SK-N-SH (cell line): ENCODE data around the gene MED27. TPM values are rescaled to one million over a fixed set of nuclear protein-coding genes. Genes with fewer than 3 reads are reported as not detected.

Source experiments
- CTCF ChIA-PET: fragments of 300-600, 350-600 bp; formaldehyde crosslinking; extraction: SDS; loops from one replicate; lab custom pipeline; 2021; lab: Yijun Ruan, JAX
- POLR2A ChIA-PET: fragments of 350-600 bp; sonication (Branson Sonifier 250); formaldehyde crosslinking; extraction: SDS; loops from one replicate; lab custom pipeline; 2020; ENCODE audit warnings: antibody characterized with exemption, inconsistent platforms; lab: Yijun Ruan, JAX
- DNase-seq: peaks from one replicate; pipeline ENCODE4 v3.0.0; 2012
- H2AFZ ChIP-seq: fragments of 200-600 bp; sonication (generic); 2 replicates; pipeline ENCODE4 v1.8.1; 2016; ENCODE audit warnings: antibody characterized with exemption, mild to moderate bottlenecking, low read depth
- H3F3A ChIP-seq: fragments of 200-600 bp; sonication (generic); replicated peaks from 2 replicates; pipeline ENCODE3; 2016; ENCODE audit warnings: antibody characterized with exemption, mild to moderate bottlenecking; ENCODE audit not compliant: insufficient read depth
- H3K27ac ChIP-seq, 2 experiments: fragments of 200-500 bp in 1 of 2; fragments of 200-600 bp in 1 of 2; sonication (Bioruptor generic) in 1 of 2; sonication (generic), shearing (Covaris generic) in 1 of 2; 2 replicates each; pipeline versions ENCODE4 v1.5.1 to v1.6.1; 2014 to 2016; ENCODE audit warnings: low read depth in 2 of 2, inconsistent platforms in 1 of 2, low read length in 1 of 2, mild to moderate bottlenecking in 1 of 2, mixed read lengths in 1 of 2
- H3K27me3 ChIP-seq: fragments of 200-600 bp; sonication (generic), shearing (Covaris generic); 2 replicates; pipeline ENCODE4 v1.6.1; 2016; ENCODE audit warnings: mixed run types; ENCODE audit not compliant: insufficient read depth
- H3K36me3 ChIP-seq, 2 experiments: fragments of 200-500 bp in 1 of 2; fragments of 200-600 bp in 1 of 2; sonication (Bioruptor generic) in 1 of 2; sonication (generic) in 1 of 2; replicated peaks in 1 of 2; 2 replicates each; pipeline versions ENCODE3 to v1.5.1; 2014 to 2016; ENCODE audit warnings: low read length in 1 of 2, mild to moderate bottlenecking in 1 of 2; ENCODE audit not compliant: insufficient read depth in 2 of 2, control insufficient read depth in 1 of 2
- H3K4me1 ChIP-seq, 2 experiments: fragments of 200-500 bp in 1 of 2; fragments of 200-600 bp in 1 of 2; sonication (Bioruptor generic) in 1 of 2; sonication (generic), shearing (Covaris generic) in 1 of 2; 2 replicates each; pipeline versions ENCODE4 v1.5.1 to v1.6.1; 2014 to 2016; ENCODE audit warnings: low read depth in 1 of 2, low read length in 1 of 2, mixed run types in 1 of 2; ENCODE audit not compliant: insufficient read depth in 2 of 2, control insufficient read depth in 1 of 2
- H3K4me2 ChIP-seq: fragments of 200-600 bp; sonication (generic), shearing (Covaris generic); 2 replicates; pipeline ENCODE4 v1.6.1; 2017; ENCODE audit warnings: mixed run types
- H3K4me3 ChIP-seq, 2 experiments: fragments of 200-500 bp in 1 of 2; fragments of 200-600 bp in 1 of 2; sonication (Bioruptor generic) in 1 of 2; sonication (generic), shearing (Covaris generic) in 1 of 2; 2 replicates each; pipeline versions ENCODE4 v1.5.1 to v1.8.1; 2014 to 2016; ENCODE audit warnings: low read depth in 2 of 2, inconsistent platforms in 1 of 2, low read length in 1 of 2, mild to moderate bottlenecking in 1 of 2, mixed read lengths in 1 of 2, moderate library complexity in 1 of 2
- H3K79me2 ChIP-seq: fragments of 200-600 bp; sonication (generic); 2 replicates; pipeline ENCODE4 v1.8.1; 2017; ENCODE audit warnings: mild to moderate bottlenecking; ENCODE audit not compliant: insufficient read depth
- H3K9ac ChIP-seq: fragments of 200-600 bp; sonication (generic); 2 replicates; pipeline ENCODE4 v1.6.1; 2017; ENCODE audit warnings: mixed run types
- H3K9me2 ChIP-seq: fragments of 200-600 bp; sonication (generic); 2 replicates; pipeline ENCODE4 v1.6.1; 2017; ENCODE audit warnings: mixed run types
- H3K9me3 ChIP-seq: fragments of 200-600 bp; sonication (generic); 2 replicates; pipeline ENCODE4 v1.6.1; 2017; ENCODE audit warnings: mixed run types, mild to moderate bottlenecking, moderate library complexity
- H4K20me1 ChIP-seq: fragments of 200-600 bp; sonication (generic); 2 replicates; pipeline ENCODE4 v1.6.1; 2017; ENCODE audit warnings: mild to moderate bottlenecking, mixed run types; ENCODE audit not compliant: insufficient read depth
- ELF1 ChIP-seq: IDR thresholded peaks from 2 replicates; pipeline ENCODE4 v1.4.0; 2012
- FOSL2 ChIP-seq: IDR thresholded peaks from 2 replicates; pipeline ENCODE4 v1.4.0; 2012; ENCODE audit warnings: low read depth, mild to moderate bottlenecking, moderate library complexity, borderline replicate concordance
- GATA2 ChIP-seq: sonication (generic); formaldehyde crosslinking; IDR thresholded peaks from 2 replicates; pipeline ENCODE4 v1.5.0; 2020; ENCODE audit warnings: mild to moderate bottlenecking, missing genetic modification reagents
- IRF3 ChIP-seq: fragments of 150-350 bp; IDR thresholded peaks from 2 replicates; pipeline ENCODE4 v1.6.1; 2016; ENCODE audit warnings: mild to moderate bottlenecking, low read depth, low read length
- JUND ChIP-seq: IDR thresholded peaks from 2 replicates; pipeline ENCODE4 v1.4.0; 2012
- MXI1 ChIP-seq: IDR thresholded peaks from 2 replicates; pipeline ENCODE4 v1.6.1; 2012; ENCODE audit warnings: mild to moderate bottlenecking, low read depth, low read length, improper control_type of control experiment
- NRF1 ChIP-seq: IDR thresholded peaks from 2 replicates; pipeline ENCODE4 v1.6.1; 2012; ENCODE audit warnings: low read depth, mild to moderate bottlenecking, low read length
- POLR2AphosphoS5 ChIP-seq: IDR thresholded peaks from 2 replicates; pipeline ENCODE4 v1.6.1; 2012; ENCODE audit warnings: low read depth, low read length
- RAD21 ChIP-seq: IDR thresholded peaks from 2 replicates; pipeline ENCODE4 v1.6.1; 2012; ENCODE audit warnings: mild to moderate bottlenecking, low read length
- REST ChIP-seq: IDR thresholded peaks from 2 replicates; pipeline ENCODE4 v1.6.1; 2012; ENCODE audit warnings: mild to moderate bottlenecking, low read depth, low read length, moderate library complexity
- RFX5 ChIP-seq: IDR thresholded peaks from 2 replicates; pipeline ENCODE4 v1.6.1; 2012; ENCODE audit warnings: mild to moderate bottlenecking, improper control_type of control experiment, low read length
- SIN3A ChIP-seq: IDR thresholded peaks from 2 replicates; pipeline ENCODE4 v1.6.1; 2012; ENCODE audit warnings: low read depth, mild to moderate bottlenecking, low read length, moderate library complexity, borderline replicate concordance
- SMC3 ChIP-seq: IDR thresholded peaks from 2 replicates; pipeline ENCODE4 v1.6.1; 2012; ENCODE audit warnings: low read depth, low read length, improper control_type of control experiment
- TAF1 ChIP-seq: IDR thresholded peaks from 2 replicates; pipeline ENCODE4 v1.6.1; 2012; ENCODE audit warnings: low read depth, mild to moderate bottlenecking, low read length, moderate library complexity, borderline replicate concordance
- TEAD4 ChIP-seq: IDR thresholded peaks from 2 replicates; pipeline ENCODE4 v1.4.0; 2012; ENCODE audit warnings: mild to moderate bottlenecking, borderline replicate concordance; ENCODE audit not compliant: insufficient read depth
- USF2 ChIP-seq: fragments of 150-350 bp; IDR thresholded peaks from 2 replicates; pipeline ENCODE4 v1.6.1; 2017; ENCODE audit warnings: antibody characterized with exemption, low read length, low read depth, borderline replicate concordance
- WGBS: methylation state at CpG from one replicate; pipeline ENCODE4 v1.1.6; 2017; ENCODE audit warnings: low lambda C conversion rate; 5-methylcytosine and 5-hydroxymethylcytosine counted together
- polyA plus RNA-seq, 3 experiments: library from polyadenylated mRNA; depleted of rRNA; stranded (reverse); fragments of >200 nt; gene quantifications; 2 replicates each; pipeline ENCODE4 v1.2.3, GENCODE V29; 2012
- TF ChIP-seq, protein P1 (sequence below): IDR thresholded peaks from 2 replicates; pipeline ENCODE4 v1.4.0; 2012; ENCODE audit warnings: low read depth, borderline replicate concordance
- TF ChIP-seq, protein P2 (sequence below): IDR thresholded peaks from 2 replicates; pipeline ENCODE4 v1.4.0; 2012; ENCODE audit warnings: low read depth
- TF ChIP-seq, protein P3 (sequence below): fragments of 200-600 bp; sonication (generic); IDR thresholded peaks from 2 replicates; pipeline ENCODE4 v1.6.1; 2017; ENCODE audit warnings: antibody characterized with exemption, mild to moderate bottlenecking, moderate library complexity
- TF ChIP-seq, protein P4 (sequence below): IDR thresholded peaks from 2 replicates; pipeline ENCODE4 v1.4.0; 2012; ENCODE audit warnings: low read depth, borderline replicate concordance

Gene MED27
- polyA plus RNA-seq, 1 of the 3 experiments (the other 2 are of a cell fraction), result 35.0 TPM

GRCh38 chr9:131982671-131983239 lies 96.9 kb downstream of the MED27 start:
- no peaks in the 10 kb centered on the region for H3K9me2 ChIP-seq
- H3K79me2 ChIP-seq, result no peaks in the 10 kb centered on the region
- H2AFZ ChIP-seq, result no peak overlapping the region
- H3K9me3 ChIP-seq, result no peaks in the 10 kb centered on the region
- no peaks in the 10 kb centered on the region for H3K27me3 ChIP-seq
- no peak overlapping the region for H3K9ac ChIP-seq
- WGBS, result 81% methylated on average over 5 of the region's 5 CpGs
- POLR2A ChIA-PET, result no interaction called here
- H3F3A ChIP-seq, result no peaks in the 10 kb centered on the region
- TF ChIP-seq RFX5 (no peak), JUND (no peak), SMC3 (no peak), RAD21 (no peak), TEAD4 (no peak), GATA2 (CRISPR knock-in tag) (no peak), FOSL2 (no peak), SIN3A (no peak), REST (no peak), NRF1 (no peak), TAF1 (no peak), USF2 (no peak), MXI1 (no peak), IRF3 (no peak), ELF1 (no peak), POLR2AphosphoS5 (no peak)
- TF ChIP-seq, protein P1, sequence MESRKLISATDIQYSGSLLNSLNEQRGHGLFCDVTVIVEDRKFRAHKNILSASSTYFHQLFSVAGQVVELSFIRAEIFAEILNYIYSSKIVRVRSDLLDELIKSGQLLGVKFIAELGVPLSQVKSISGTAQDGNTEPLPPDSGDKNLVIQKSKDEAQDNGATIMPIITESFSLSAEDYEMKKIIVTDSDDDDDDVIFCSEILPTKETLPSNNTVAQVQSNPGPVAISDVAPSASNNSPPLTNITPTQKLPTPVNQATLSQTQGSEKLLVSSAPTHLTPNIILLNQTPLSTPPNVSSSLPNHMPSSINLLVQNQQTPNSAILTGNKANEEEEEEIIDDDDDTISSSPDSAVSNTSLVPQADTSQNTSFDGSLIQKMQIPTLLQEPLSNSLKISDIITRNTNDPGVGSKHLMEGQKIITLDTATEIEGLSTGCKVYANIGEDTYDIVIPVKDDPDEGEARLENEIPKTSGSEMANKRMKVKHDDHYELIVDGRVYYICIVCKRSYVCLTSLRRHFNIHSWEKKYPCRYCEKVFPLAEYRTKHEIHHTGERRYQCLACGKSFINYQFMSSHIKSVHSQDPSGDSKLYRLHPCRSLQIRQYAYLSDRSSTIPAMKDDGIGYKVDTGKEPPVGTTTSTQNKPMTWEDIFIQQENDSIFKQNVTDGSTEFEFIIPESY, result no peak
- TF ChIP-seq, protein P2, sequence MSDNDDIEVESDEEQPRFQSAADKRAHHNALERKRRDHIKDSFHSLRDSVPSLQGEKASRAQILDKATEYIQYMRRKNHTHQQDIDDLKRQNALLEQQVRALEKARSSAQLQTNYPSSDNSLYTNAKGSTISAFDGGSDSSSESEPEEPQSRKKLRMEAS, result no peak
- TF ChIP-seq, protein P3, sequence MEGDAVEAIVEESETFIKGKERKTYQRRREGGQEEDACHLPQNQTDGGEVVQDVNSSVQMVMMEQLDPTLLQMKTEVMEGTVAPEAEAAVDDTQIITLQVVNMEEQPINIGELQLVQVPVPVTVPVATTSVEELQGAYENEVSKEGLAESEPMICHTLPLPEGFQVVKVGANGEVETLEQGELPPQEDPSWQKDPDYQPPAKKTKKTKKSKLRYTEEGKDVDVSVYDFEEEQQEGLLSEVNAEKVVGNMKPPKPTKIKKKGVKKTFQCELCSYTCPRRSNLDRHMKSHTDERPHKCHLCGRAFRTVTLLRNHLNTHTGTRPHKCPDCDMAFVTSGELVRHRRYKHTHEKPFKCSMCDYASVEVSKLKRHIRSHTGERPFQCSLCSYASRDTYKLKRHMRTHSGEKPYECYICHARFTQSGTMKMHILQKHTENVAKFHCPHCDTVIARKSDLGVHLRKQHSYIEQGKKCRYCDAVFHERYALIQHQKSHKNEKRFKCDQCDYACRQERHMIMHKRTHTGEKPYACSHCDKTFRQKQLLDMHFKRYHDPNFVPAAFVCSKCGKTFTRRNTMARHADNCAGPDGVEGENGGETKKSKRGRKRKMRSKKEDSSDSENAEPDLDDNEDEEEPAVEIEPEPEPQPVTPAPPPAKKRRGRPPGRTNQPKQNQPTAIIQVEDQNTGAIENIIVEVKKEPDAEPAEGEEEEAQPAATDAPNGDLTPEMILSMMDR, result no peak
- TF ChIP-seq, protein P4, sequence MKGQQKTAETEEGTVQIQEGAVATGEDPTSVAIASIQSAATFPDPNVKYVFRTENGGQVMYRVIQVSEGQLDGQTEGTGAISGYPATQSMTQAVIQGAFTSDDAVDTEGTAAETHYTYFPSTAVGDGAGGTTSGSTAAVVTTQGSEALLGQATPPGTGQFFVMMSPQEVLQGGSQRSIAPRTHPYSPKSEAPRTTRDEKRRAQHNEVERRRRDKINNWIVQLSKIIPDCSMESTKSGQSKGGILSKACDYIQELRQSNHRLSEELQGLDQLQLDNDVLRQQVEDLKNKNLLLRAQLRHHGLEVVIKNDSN, result no peak
- TF ChIP-seq, all 33 proteins: peak for 0
- Histone ChIP-seq H4K20me1 (0 out of 2 replicates have a peak, but pooled peaks cover 5% of the 10 kb centered on the region), H3K27ac (no peak overlapping the region), H3K4me1 (peaks cover 0 to 12% of the 10 kb centered on the region in 2 experiments; a peak in 2 of 4 replicates), H3K36me3 (peaks cover 0 to 8% of the 10 kb centered on the region in 2 experiments), H3K4me3 (no peak overlapping the region), H3K4me2 (no peak overlapping the region)
- no peak for DNase-seq
- CTCF ChIA-PET, result interaction anchor here (0.6 to 1.8 kb wide), 3 partner anchors 11 to 33 kb away, joined by 3 to 9 read pairs (median 4); no protein-coding TSS in a partner anchor
